H7 (cell line): ENCODE results near the gene FANCI. TPM values are rescaled to one million over a fixed set of nuclear protein-coding genes. Genes with fewer than 3 reads are reported as not detected.
"Not testable (repeated sequence)": the region's sequence is repeated elsewhere in the genome, so short reads cannot be mapped to it uniquely, and the experiment has no call there.

Source experiments
- DNase-seq: peaks from one replicate; pipeline ENCODE4 v3.0.0; 2012
- H3K27me3 ChIP-seq: 2 replicates; pipeline ENCODE4 v1.6.0; 2011; ENCODE audit warnings: mild to moderate bottlenecking, low read length; ENCODE audit not compliant: control insufficient read depth, insufficient read depth
- H3K36me3 ChIP-seq: replicated peaks from 2 replicates; pipeline ENCODE4 v1.5.1; 2011; ENCODE audit warnings: low read length; ENCODE audit not compliant: control insufficient read depth, insufficient read depth
- H3K4me3 ChIP-seq: 2 replicates; pipeline ENCODE4 v1.5.1; 2011; ENCODE audit warnings: low read depth, mild to moderate bottlenecking, control low read depth, low read length, moderate library complexity; ENCODE audit not compliant: insufficient read depth
- total RNA-seq: library from RNA; depleted of rRNA; stranded (reverse); fragments of >200 nt; shearing (Covaris generic); gene quantifications from 2 replicates; pipeline ENCODE4 v1.2.3, GENCODE V29; 2014

The FANCI gene
- total RNA-seq, 1 experiment from 2014 or later = 54.4 TPM

- peak overlapping the region; percentile 98 for H3K4me3 ChIP-seq
- DNase-seq = peak; percentile 23
These were observed 611 bp upstream of the FANCI start for GRCh38 chr15:89243046-89243690.

GRCh38 chr15:89244574-89244903, 760 bp downstream of the FANCI start:
- Histone ChIP-seq H3K27me3 (no peaks in the 10 kb centered on the region), H3K4me3 (peak overlapping the region; percentile 98), H3K36me3 (peaks cover 8% of the 10 kb centered on the region)
- DNase-seq = no peak

More at GRCh38 chr15:89243046-89243690, 611 bp upstream of the FANCI start:
- peaks cover 5% of the 10 kb centered on the region for H3K36me3 ChIP-seq
- no peaks in the 10 kb centered on the region for H3K27me3 ChIP-seq

- Histone ChIP-seq H3K4me3 (no peak overlapping the region), H3K36me3 (peaks cover 8% of the 10 kb centered on the region), H3K27me3 (no peaks in the 10 kb centered on the region)
- DNase-seq = no peak
These were observed 3.7 kb downstream of the FANCI start for GRCh38 chr15:89247446-89247845.

GRCh38 chr15:89248584-89248983, 4.8 kb downstream of the FANCI start:
- Histone ChIP-seq H3K27me3 (no peaks in the 10 kb centered on the region), H3K4me3 (no peak overlapping the region), H3K36me3 (peaks cover 8% of the 10 kb centered on the region)
- no peak for DNase-seq

GRCh38 chr15:89250142-89250541, 6.4 kb downstream of the FANCI start:
- DNase-seq, H3K27me3 ChIP-seq, H3K36me3 ChIP-seq, H3K4me3 ChIP-seq: not testable (repeated sequence)

GRCh38 chr15:89277281-89277680, 33.5 kb downstream of the FANCI start:
- H3K27me3 ChIP-seq, H3K4me3 ChIP-seq, DNase-seq: not testable (repeated sequence)
- peaks cover 10% of the 10 kb centered on the region for H3K36me3 ChIP-seq

GRCh38 chr15:89278307-89278706, 34.5 kb downstream of the FANCI start:
- no peak for DNase-seq
- Histone ChIP-seq H3K4me3 (no peak overlapping the region), H3K27me3 (no peaks in the 10 kb centered on the region), H3K36me3 (peaks cover 16% of the 10 kb centered on the region)

GRCh38 chr15:89282631-89283030, 38.9 kb downstream of the FANCI start:
- peaks cover 19% of the 10 kb centered on the region for H3K36me3 ChIP-seq
- no peaks in the 10 kb centered on the region for H3K27me3 ChIP-seq
- no peak for DNase-seq
- no peak overlapping the region for H3K4me3 ChIP-seq

- Histone ChIP-seq H3K4me3 (no peak overlapping the region), H3K27me3 (no peaks in the 10 kb centered on the region), H3K36me3 (peaks cover 19% of the 10 kb centered on the region)
- DNase-seq = no peak
These were observed 39.4 kb downstream of the FANCI start for GRCh38 chr15:89283201-89283600.

- DNase-seq = no peak
- Histone ChIP-seq H3K27me3 (no peaks in the 10 kb centered on the region), H3K4me3 (no peak overlapping the region), H3K36me3 (peaks cover 20% of the 10 kb centered on the region)
These were observed 48.2 kb downstream of the FANCI start for GRCh38 chr15:89291934-89292438.

- no peak for DNase-seq
- Histone ChIP-seq H3K27me3 (no peaks in the 10 kb centered on the region), H3K4me3 (no peak overlapping the region), H3K36me3 (peaks cover 17% of the 10 kb centered on the region)
These were observed 49.2 kb downstream of the FANCI start for GRCh38 chr15:89293012-89293411.

- peaks cover 19% of the 10 kb centered on the region for H3K36me3 ChIP-seq
- DNase-seq = no peak
- H3K4me3 ChIP-seq = no peak overlapping the region
- no peaks in the 10 kb centered on the region for H3K27me3 ChIP-seq
These were observed 56.1 kb downstream of the FANCI start for GRCh38 chr15:89299896-89300295.

GRCh38 chr15:89301304-89302089, 57.7 kb downstream of the FANCI start:
- no peak for DNase-seq
- H3K4me3 ChIP-seq = no peak overlapping the region
- H3K36me3 ChIP-seq = peaks cover 30% of the 10 kb centered on the region
- no peaks in the 10 kb centered on the region for H3K27me3 ChIP-seq

- peaks cover 38% of the 10 kb centered on the region for H3K36me3 ChIP-seq
- no peak for DNase-seq
These were observed 60.2 kb downstream of the FANCI start for GRCh38 chr15:89303986-89304385.

GRCh38 chr15:89305395-89305794, 61.6 kb downstream of the FANCI start:
- Histone ChIP-seq H3K4me3 (no peak overlapping the region), H3K36me3 (peaks cover 36% of the 10 kb centered on the region), H3K27me3 (no peaks in the 10 kb centered on the region)
- no peak for DNase-seq

More at GRCh38 chr15:89303986-89304385, 60.2 kb downstream of the FANCI start:
- Histone ChIP-seq H3K4me3 (no peak overlapping the region), H3K27me3 (no peaks in the 10 kb centered on the region)
